Panc1 (cell line): ENCODE results near the gene PISD. TPM values are rescaled to one million over a fixed set of nuclear protein-coding genes. Genes with fewer than 3 reads are reported as not detected.

ENCODE experiments used
- ATAC-seq: fragments of 200-7000 bp; cut with Tn5 transposase; 2 replicates; pipeline ENCODE4 v1.9.1; 2020; ENCODE audit warnings: mild to moderate bottlenecking, moderate library complexity
- BruUV-seq: library from RNA; stranded (reverse); fragments of 400-500 nt; replicated peaks from 2 replicates; lab custom pipeline; 2021; lab: Mats Ljungman, UMichigan
- CTCF ChIA-PET: fragments of 300-600 bp; sonication (Branson Sonifier 250); formaldehyde crosslinking; loops from one replicate; lab custom pipeline; 2022; ENCODE audit warnings: antibody characterized with exemption; lab: Charles Lee
- POLR2A ChIA-PET: fragments of 300-600 bp; sonication (Branson Sonifier 250); formaldehyde crosslinking; loops from one replicate; lab custom pipeline; 2022; ENCODE audit warnings: antibody characterized with exemption; lab: Charles Lee
- DNase-seq: peaks from one replicate; pipeline ENCODE4 v3.0.0-alpha.2; 2010; ENCODE audit warnings: low read depth, low spot score
- H3K27ac ChIP-seq: 2 replicates; pipeline ENCODE4 v1.5.1; 2011; ENCODE audit warnings: mild to moderate bottlenecking, low read length, inconsistent platforms
- H3K27me3 ChIP-seq: fragments of 200-500 bp; sonication (Bioruptor generic); 2 replicates; pipeline ENCODE4 v1.6.0; 2014; ENCODE audit warnings: low read length, inconsistent platforms; ENCODE audit not compliant: control insufficient read depth, insufficient read depth
- H3K36me3 ChIP-seq: fragments of 200-500 bp; sonication (Bioruptor generic); 2 replicates; pipeline ENCODE4 v1.5.1; 2014; ENCODE audit warnings: inconsistent platforms, mild to moderate bottlenecking, low read length, moderate library complexity; ENCODE audit not compliant: control insufficient read depth, insufficient read depth
- H3K4me1 ChIP-seq: 2 replicates; pipeline ENCODE4 v1.5.1; 2011; ENCODE audit warnings: inconsistent platforms, mild to moderate bottlenecking, low read length, moderate library complexity; ENCODE audit not compliant: control insufficient read depth, insufficient read depth
- H3K4me3 ChIP-seq, 2 experiments: 2 replicates each; pipeline ENCODE4 v1.5.1; 2011 to 2012; ENCODE audit warnings: low read depth in 2 of 2, low read length in 2 of 2, mild to moderate bottlenecking in 2 of 2, inconsistent platforms in 1 of 2, moderate library complexity in 1 of 2
- H3K9me3 ChIP-seq: fragments of 200-500 bp; sonication (Bioruptor generic); 2 replicates; pipeline ENCODE4 v1.5.1; 2014; ENCODE audit warnings: low read depth, mild to moderate bottlenecking, inconsistent platforms, low read length, moderate library complexity; ENCODE audit not compliant: control insufficient read depth, insufficient read depth
- CTCF ChIP-seq: fragments of 450-650 bp; IDR thresholded peaks from 2 replicates; pipeline ENCODE4 v1.5.1; 2017; ENCODE audit warnings: mild to moderate bottlenecking
- POLR2AphosphoS5 ChIP-seq: IDR thresholded peaks from 2 replicates; pipeline ENCODE4 v1.6.1; 2012; ENCODE audit warnings: mild to moderate bottlenecking, low read depth, low read length, moderate library complexity
- REST ChIP-seq, 2 experiments: IDR thresholded peaks; 2 replicates each; pipeline ENCODE4 v1.6.1; 2011 to 2012; ENCODE audit warnings: low read depth in 2 of 2, control low read depth in 1 of 2, low read length in 1 of 2, mild to moderate bottlenecking in 1 of 2, moderate library complexity in 1 of 2; ENCODE audit not compliant: insufficient read depth in 1 of 2
- SIN3A ChIP-seq: IDR thresholded peaks from 2 replicates; pipeline ENCODE4 v1.6.1; 2012; ENCODE audit warnings: low read depth, mild to moderate bottlenecking, low read length, moderate library complexity, borderline replicate concordance; ENCODE audit not compliant: insufficient read depth
- TCF7L2 ChIP-seq: IDR thresholded peaks from 2 replicates; pipeline ENCODE4 v1.6.1; 2011; ENCODE audit warnings: mild to moderate bottlenecking, low read depth, low read length, inconsistent platforms
- in situ Hi-C: cut with HindIII; loops from 2 replicates; pipeline ENCODE4 v1.10.0; 2016; ENCODE audit warnings: low sequenced_read_pairs, low pct_unique_long_range_greater_than_20kb
- intact Hi-C: fragments of 100-400 bp; cut with micrococcal nuclease; formaldehyde crosslinking; loops from one replicate; pipeline ENCODE4 v1.10.0; 2022; ENCODE audit not compliant: unreplicated experiment
- total RNA-seq: library from RNA; stranded (reverse); gene quantifications from one replicate; pipeline ENCODE4 v1.2.1, GENCODE V29; 2021; ENCODE audit not compliant: unreplicated experiment

Gene PISD
- total RNA-seq, 1 experiment from 2014 or later, result 33.8 TPM

- no peak for ATAC-seq
- Histone ChIP-seq H3K36me3 (no peaks in the 10 kb centered on the region), H3K4me1 (peaks cover 3% of the 10 kb centered on the region; the same call in 1 of the 2 replicates), H3K9me3 (no peaks in the 10 kb centered on the region), H3K27ac (no peak overlapping the region), H3K27me3 (no peaks in the 10 kb centered on the region), H3K4me3 (no peak overlapping the region)
- TF ChIP-seq POLR2AphosphoS5 (no peak), SIN3A (no peak), TCF7L2 (no peak), REST (IDR thresholded peaks at IDR 0.05; ENCODE audit: insufficient read depth in 1 of 2, low read depth in 2 of 2, low read length in 1 of 2) (no peak), CTCF (no peak)
- intact Hi-C loops (no loop called here), in situ Hi-C loops (no loop called here)
- ChIA-PET POLR2A (no interaction called here), CTCF (no interaction called here)
- DNase-seq, result no peak
- BruUV-seq, result no TSS peak
Measured at GRCh38 chr22:31647066-31647465, 14.9 kb downstream of the PISD start.

GRCh38 chr22:31646186-31647019 is 15.6 kb downstream of the PISD start:
- peaks cover 3% of the 10 kb centered on the region; the same call in 1 of the 2 replicates for H3K4me1 ChIP-seq
- no peaks in the 10 kb centered on the region for H3K27me3 ChIP-seq
- H3K9me3 ChIP-seq, result no peaks in the 10 kb centered on the region
- TSS peak; percentile 45 for BruUV-seq
- DNase-seq (peak; percentile 52), ATAC-seq (peak; percentile 85)
- H3K4me3 ChIP-seq, result no peak overlapping the region
- intact Hi-C loops (no loop called here), in situ Hi-C loops (no loop called here)
- ChIA-PET POLR2A (no interaction called here), CTCF (no interaction called here)
- H3K27ac ChIP-seq, result peak overlapping the region; percentile 39; the same call in 1 of the 2 replicates
- TF ChIP-seq REST (IDR thresholded peaks at IDR 0.05; ENCODE audit: insufficient read depth in 1 of 2, low read depth in 2 of 2, low read length in 1 of 2), result no peak
- TF ChIP-seq TCF7L2, result peak; percentile 70
- TF ChIP-seq SIN3A, result no peak
- no peaks in the 10 kb centered on the region for H3K36me3 ChIP-seq
